ENCODE results near the gene TRMT6. TPM values are rescaled to one million over a fixed set of nuclear protein-coding genes. Genes with fewer than 3 reads are reported as not detected.

The TRMT6 gene
- total and polyA plus RNA-seq, 9 of the 15 experiments (the other 6 are each of a cell fraction or from before 2014, with no cell fraction given): 10.6 to 21.3 (median 15.6) TPM

DNA sequence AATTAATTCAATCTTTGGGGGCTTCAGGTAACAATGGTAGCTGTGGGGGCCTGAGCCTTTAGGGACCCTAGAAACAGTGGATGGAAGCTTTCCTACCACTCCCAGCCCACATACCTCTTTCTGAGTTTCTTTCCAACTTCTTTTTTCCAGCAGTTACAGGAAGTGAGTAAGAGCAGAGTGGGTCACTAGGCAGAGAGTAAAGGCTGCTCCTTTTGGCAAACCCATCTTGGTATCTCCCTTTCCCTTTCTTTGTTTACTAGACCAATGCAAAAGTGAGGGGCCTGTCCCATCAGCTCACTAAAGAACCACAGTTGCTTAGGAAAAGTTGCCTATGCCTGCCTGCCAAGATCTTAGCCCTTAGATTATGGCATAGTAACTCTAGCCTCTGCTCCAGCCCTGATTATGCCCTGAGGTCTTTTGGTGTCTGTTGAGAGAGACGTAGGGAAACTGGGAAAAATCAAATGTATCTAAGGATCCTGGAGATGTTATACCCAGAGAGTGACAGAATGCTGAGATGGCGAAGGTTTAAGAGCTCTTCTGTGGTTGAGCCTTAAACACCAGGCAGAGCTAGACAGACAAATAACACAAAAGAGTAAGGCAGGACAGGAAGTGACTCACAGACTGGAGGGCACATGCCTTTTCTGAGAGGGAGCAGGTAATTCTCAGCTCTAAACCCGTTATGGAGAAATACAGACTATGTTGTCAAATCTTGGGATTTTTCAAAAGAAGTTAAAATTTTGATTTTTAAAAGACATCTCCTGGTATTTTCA, 31.3 kb downstream of the TRMT6 start (continued):
- TF ChIP-seq, protein P1, sequence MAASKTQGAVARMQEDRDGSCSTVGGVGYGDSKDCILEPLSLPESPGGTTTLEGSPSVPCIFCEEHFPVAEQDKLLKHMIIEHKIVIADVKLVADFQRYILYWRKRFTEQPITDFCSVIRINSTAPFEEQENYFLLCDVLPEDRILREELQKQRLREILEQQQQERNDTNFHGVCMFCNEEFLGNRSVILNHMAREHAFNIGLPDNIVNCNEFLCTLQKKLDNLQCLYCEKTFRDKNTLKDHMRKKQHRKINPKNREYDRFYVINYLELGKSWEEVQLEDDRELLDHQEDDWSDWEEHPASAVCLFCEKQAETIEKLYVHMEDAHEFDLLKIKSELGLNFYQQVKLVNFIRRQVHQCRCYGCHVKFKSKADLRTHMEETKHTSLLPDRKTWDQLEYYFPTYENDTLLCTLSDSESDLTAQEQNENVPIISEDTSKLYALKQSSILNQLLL (CRISPR knock-in tag; IDR thresholded peaks at IDR 0.05; ENCODE audit: borderline replicate concordance): no peak

DNA sequence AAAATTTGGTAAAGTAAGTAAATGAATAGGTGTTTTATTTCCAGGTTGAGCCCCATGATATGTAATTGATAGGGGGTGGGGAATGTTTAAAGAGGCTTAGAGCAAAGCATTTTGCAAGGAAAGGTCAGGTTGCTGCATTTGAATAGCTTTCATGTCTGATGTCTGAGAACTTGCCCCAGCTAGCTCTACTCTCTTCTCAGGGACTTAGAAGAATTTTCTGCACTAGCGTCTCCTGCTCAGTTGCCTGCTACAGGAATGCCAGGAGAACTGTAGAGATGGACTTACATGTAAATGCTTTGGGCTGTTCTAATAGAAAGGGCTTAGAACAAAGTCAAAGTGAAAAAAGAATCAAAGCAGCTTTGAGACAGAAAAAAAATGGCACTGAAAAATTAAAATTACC, 35.5 kb downstream of the TRMT6 start:
- H3K9me1 ChIP-seq (ENCODE audit: control insufficient read depth, insufficient read depth, low read length): no peaks in the 10 kb centered on the region
- no peak overlapping the region for H2AFZ ChIP-seq (ENCODE audit: low read depth, low read length)
- no peak for FAIRE-seq
- H3K79me2 ChIP-seq (ENCODE audit: control insufficient read depth, insufficient read depth, low read length): no peaks in the 10 kb centered on the region
- BruUV-seq (replicated peaks): no TSS peak
- CTCF ChIA-PET (ENCODE audit: low intra/inter-chr PET ratio): no interaction called here
- no peak for ATAC-seq
- H3K27ac ChIP-seq (ENCODE audit: extremely low read depth, low read depth, low read length): no peak overlapping the region
- 0% methylated on average over 1 of the region's 1 CpG for WGBS (ENCODE audit: insufficient coverage, low coverage, missing lambda C conversion rate)
- peaks cover 0 to 2% of the 10 kb centered on the region in 2 experiments; a peak in 4 of 5 replicates for H3K27me3 ChIP-seq (ENCODE audit: control insufficient read depth in 2 of 2, insufficient read depth in 2 of 2, low read length in 2 of 2)
- H3K36me3 ChIP-seq (ENCODE audit: control insufficient read depth, insufficient read depth, low read length): no peaks in the 10 kb centered on the region
- H3K9ac ChIP-seq (ENCODE audit: insufficient read depth in 1 of 2, low read depth in 2 of 2, low read length in 2 of 2): no peak overlapping the region
- DNase-seq (ENCODE audit: extremely low read depth in 1 of 4, low spot score in 3 of 4): no peak
- H3K4me1 ChIP-seq (replicated peaks in 1 of 2; ENCODE audit: control insufficient read depth in 2 of 2, insufficient read depth in 2 of 2, low read length in 2 of 2): peaks cover 0 to 8% of the 10 kb centered on the region in 2 experiments; a peak in 2 of 5 replicates
- POLR2A ChIA-PET: interaction anchor here (1.0 kb wide), 1 partner anchor 19 kb away, joined by 4 read pairs; no protein-coding TSS in a partner anchor
- in situ Hi-C loops (cut with MboI) (no loop called here), intact Hi-C loops (cut with micrococcal nuclease) (no loop called here)
- no peak overlapping the region for H3K4me2 ChIP-seq (ENCODE audit: insufficient read depth, low read length)
- no peaks in the 10 kb centered on the region for H3K9me3 ChIP-seq (replicated peaks; ENCODE audit: control insufficient read depth, insufficient read depth, low read depth, low read length)
- no peak overlapping the region for H3K4me3 ChIP-seq
- 0 out of 2 replicates have a peak, but pooled peaks cover 3% of the 10 kb centered on the region for H4K20me1 ChIP-seq (replicated peaks; ENCODE audit: control insufficient read depth, insufficient read depth, low read length)
- TF ChIP-seq, protein P2, sequence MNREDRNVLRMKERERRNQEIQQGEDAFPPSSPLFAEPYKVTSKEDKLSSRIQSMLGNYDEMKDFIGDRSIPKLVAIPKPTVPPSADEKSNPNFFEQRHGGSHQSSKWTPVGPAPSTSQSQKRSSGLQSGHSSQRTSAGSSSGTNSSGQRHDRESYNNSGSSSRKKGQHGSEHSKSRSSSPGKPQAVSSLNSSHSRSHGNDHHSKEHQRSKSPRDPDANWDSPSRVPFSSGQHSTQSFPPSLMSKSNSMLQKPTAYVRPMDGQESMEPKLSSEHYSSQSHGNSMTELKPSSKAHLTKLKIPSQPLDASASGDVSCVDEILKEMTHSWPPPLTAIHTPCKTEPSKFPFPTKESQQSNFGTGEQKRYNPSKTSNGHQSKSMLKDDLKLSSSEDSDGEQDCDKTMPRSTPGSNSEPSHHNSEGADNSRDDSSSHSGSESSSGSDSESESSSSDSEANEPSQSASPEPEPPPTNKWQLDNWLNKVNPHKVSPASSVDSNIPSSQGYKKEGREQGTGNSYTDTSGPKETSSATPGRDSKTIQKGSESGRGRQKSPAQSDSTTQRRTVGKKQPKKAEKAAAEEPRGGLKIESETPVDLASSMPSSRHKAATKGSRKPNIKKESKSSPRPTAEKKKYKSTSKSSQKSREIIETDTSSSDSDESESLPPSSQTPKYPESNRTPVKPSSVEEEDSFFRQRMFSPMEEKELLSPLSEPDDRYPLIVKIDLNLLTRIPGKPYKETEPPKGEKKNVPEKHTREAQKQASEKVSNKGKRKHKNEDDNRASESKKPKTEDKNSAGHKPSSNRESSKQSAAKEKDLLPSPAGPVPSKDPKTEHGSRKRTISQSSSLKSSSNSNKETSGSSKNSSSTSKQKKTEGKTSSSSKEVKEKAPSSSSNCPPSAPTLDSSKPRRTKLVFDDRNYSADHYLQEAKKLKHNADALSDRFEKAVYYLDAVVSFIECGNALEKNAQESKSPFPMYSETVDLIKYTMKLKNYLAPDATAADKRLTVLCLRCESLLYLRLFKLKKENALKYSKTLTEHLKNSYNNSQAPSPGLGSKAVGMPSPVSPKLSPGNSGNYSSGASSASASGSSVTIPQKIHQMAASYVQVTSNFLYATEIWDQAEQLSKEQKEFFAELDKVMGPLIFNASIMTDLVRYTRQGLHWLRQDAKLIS (CRISPR knock-in tag; IDR thresholded peaks at IDR 0.05): no peak
- TF ChIP-seq FOXK2 (conservative IDR thresholded peaks at IDR 0.05 in 1 of 2, IDR thresholded peaks at IDR 0.05 in 1 of 2; ENCODE audit: low read depth in 2 of 2): no peak
- TF ChIP-seq LEF1 (IDR thresholded peaks at IDR 0.05): no peak
- TF ChIP-seq CBX5 (IDR thresholded peaks at IDR 0.05; ENCODE audit: borderline replicate concordance, low read depth): no peak
- no peak for TF ChIP-seq HDAC8 (tag; IDR thresholded peaks at IDR 0.05)
- TF ChIP-seq, protein P3, sequence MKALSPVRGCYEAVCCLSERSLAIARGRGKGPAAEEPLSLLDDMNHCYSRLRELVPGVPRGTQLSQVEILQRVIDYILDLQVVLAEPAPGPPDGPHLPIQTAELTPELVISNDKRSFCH (CRISPR knock-in tag; IDR thresholded peaks at IDR 0.05): no peak
- TF ChIP-seq, protein P3 (tag; IDR thresholded peaks at IDR 0.05): no peak
- no peak for TF ChIP-seq GTF2A2 (tag; IDR thresholded peaks at IDR 0.05)
- no peak for TF ChIP-seq FOXK1 (CRISPR knock-in tag; IDR thresholded peaks at IDR 0.05; ENCODE audit: borderline replicate concordance)
- no peak for TF ChIP-seq U2AF1 (optimal IDR thresholded peaks at IDR 0.05; ENCODE audit: low read depth, low read length)
- TF ChIP-seq, protein P4, sequence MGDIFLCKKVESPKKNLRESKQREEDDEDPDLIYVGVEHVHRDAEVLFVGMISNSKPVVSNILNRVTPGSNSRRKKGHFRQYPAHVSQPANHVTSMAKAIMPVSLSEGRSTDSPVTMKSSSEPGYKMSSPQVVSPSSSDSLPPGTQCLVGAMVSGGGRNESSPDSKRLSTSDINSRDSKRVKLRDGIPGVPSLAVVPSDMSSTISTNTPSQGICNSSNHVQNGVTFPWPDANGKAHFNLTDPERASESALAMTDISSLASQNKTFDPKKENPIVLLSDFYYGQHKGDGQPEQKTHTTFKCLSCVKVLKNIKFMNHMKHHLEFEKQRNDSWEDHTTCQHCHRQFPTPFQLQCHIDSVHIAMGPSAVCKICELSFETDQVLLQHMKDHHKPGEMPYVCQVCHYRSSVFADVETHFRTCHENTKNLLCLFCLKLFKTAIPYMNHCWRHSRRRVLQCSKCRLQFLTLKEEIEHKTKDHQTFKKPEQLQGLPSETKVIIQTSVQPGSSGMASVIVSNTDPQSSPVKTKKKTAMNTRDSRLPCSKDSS (IDR thresholded peaks at IDR 0.05; ENCODE audit: low read depth, partially characterized antibody): no peak
- no peak for TF ChIP-seq L3MBTL2 (IDR thresholded peaks at IDR 0.05)
